ENCODE data around the gene PLEKHH3. TPM values are rescaled to one million over a fixed set of nuclear protein-coding genes. Genes with fewer than 3 reads are reported as not detected.
A peak's percentile ranks its signal among the peaks of the same experiment; 100 is the strongest.

Gene PLEKHH3, protein sequence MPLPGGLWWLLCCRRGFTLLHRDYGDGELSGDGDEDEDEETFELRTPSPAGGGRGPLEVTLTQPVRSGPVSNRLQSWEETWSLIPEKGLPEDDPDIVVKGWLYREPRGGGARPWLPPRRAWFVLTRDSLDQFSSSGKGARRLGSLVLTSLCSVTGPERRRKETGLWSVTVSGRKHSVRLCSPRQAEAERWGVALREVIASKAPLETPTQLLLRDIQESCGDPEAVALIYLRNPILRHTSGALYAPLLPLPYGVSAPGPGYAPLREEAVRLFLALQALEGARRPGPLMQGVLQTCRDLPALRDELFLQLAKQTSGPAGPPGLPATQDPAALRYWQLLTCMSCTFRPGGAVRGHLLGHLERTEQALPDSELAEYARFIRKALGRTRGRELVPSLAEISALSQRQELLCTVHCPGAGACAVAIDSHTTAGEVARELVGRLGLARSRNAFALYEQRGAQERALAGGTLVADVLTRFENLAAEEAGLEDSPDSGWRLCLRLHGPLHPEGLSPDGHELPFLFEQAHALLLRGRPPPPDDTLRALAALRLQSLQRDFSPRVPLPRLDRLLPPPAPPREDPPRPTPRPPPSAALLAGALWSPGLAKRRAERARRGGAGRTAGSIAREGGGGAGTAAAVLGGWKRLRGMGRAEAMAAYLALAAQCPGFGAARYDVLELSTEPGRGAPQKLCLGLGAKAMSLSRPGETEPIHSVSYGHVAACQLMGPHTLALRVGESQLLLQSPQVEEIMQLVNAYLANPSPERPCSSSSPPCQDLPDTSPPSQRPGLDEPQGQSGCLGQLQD
- 10 to 100 TPM; 41.0 to 55.8 (median 55.1) TPM for total RNA-seq

DNA sequence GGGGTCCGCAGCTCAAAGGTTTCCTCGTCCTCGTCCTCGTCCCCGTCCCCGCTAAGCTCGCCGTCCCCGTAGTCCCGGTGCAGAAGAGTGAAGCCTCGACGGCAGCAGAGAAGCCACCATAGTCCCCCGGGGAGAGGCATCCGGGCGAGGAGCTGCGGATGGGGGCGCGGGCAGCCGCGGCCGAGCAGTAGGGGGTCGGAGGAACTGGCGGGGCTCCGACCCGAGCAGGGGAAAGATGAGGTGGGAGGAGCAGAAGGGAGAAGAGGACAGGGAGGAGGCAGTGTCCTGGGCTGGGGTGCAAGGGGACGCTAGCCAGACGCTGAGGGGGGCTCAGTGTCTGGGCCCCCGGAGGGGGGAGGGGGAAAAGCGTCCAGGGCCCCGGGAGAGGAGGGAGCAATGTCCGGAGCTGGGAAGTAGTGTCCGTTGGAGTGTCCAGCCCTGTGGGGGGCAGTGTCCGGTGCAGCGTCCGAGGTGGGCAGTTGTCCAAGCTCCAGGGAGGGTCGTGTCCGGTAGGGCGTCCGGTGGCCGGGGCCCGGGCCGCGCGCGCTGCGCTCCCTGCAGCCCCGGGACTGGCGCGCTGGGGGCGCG, at the start of gene PLEKHH3:
TSS of gene PLEKHH3 (minus strand) at position 571 of the 588 bp plus-strand sequence. CDS start at position 140, 431 bp downstream.
- H3K4me1 ChIP-seq, result peaks cover 53 to 91% (median 65%) of the 10 kb centered on the region in 3 donors
- H3K27me3 ChIP-seq, result peaks cover 0 to 28% (median 0%) of the 10 kb centered on the region in 4 donors
- peaks cover under 1 to 25% (median 14%) of the 10 kb centered on the region in 3 donors for H3K36me3 ChIP-seq
- TF ChIP-seq, protein P1, sequence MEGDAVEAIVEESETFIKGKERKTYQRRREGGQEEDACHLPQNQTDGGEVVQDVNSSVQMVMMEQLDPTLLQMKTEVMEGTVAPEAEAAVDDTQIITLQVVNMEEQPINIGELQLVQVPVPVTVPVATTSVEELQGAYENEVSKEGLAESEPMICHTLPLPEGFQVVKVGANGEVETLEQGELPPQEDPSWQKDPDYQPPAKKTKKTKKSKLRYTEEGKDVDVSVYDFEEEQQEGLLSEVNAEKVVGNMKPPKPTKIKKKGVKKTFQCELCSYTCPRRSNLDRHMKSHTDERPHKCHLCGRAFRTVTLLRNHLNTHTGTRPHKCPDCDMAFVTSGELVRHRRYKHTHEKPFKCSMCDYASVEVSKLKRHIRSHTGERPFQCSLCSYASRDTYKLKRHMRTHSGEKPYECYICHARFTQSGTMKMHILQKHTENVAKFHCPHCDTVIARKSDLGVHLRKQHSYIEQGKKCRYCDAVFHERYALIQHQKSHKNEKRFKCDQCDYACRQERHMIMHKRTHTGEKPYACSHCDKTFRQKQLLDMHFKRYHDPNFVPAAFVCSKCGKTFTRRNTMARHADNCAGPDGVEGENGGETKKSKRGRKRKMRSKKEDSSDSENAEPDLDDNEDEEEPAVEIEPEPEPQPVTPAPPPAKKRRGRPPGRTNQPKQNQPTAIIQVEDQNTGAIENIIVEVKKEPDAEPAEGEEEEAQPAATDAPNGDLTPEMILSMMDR (IDR thresholded peaks at IDR 0.05), result peak in 1 of 6 experiments; percentile 11
- peak in 3 of 4 donors; percentile 59 to 92 (median 59) for TF ChIP-seq POLR2A (IDR thresholded peaks at IDR 0.05)
- no peaks in the 10 kb centered on the region for H3K9me3 ChIP-seq
- H3K27ac ChIP-seq, result peak within 1 kb of the TSS; percentile 98 to 99 (median 98)
- H3K4me3 ChIP-seq, result peak within 1 kb of the TSS; percentile 83 to 97 (median 94)
- DNase-seq, result no peak
- intact Hi-C loops (cut with DNase I), result no loop called here
- 0% methylated on average over 4 to 15 of the region's 51 CpGs for WGBS, 2 donors

DNA sequence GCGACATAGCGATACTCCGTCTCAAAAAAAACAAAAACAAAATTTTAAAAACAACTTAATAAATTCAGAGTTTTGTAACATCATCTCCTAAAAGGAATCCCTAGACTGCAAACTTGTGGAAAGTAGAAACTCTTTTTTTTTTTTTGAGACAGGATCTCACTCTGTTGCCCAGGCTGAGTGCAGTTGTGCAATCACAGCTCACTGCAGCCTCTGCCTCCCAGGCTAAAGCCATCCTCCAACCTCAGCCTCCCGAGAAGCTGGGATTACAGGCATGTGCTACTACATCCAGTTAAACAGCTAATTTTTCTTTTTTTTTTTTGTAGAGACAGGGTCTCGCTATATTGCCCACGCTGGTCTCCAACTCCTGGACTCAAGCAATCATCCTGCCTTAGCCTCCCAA, 48.3 kb upstream of the PLEKHH3 start:
- H3K36me3 ChIP-seq, result peaks cover 0 to 99% (median 54%) of the 10 kb centered on the region in 3 donors
- H3K4me3 ChIP-seq, result no peak overlapping the region
- TF ChIP-seq, protein P1 (IDR thresholded peaks at IDR 0.05), result no peak
- TF ChIP-seq POLR2A (IDR thresholded peaks at IDR 0.05), result no peak
- no peaks in the 10 kb centered on the region for H3K27me3 ChIP-seq
- no peak overlapping the region for H3K27ac ChIP-seq
- intact Hi-C loops (cut with DNase I), result no loop called here
- H3K9me3 ChIP-seq, result no peaks in the 10 kb centered on the region
- no peak for DNase-seq
- 90 to 97% methylated on average over 6 of the region's 6 CpGs for WGBS, 2 donors
- no peaks in the 10 kb centered on the region for H3K4me1 ChIP-seq

DNA sequence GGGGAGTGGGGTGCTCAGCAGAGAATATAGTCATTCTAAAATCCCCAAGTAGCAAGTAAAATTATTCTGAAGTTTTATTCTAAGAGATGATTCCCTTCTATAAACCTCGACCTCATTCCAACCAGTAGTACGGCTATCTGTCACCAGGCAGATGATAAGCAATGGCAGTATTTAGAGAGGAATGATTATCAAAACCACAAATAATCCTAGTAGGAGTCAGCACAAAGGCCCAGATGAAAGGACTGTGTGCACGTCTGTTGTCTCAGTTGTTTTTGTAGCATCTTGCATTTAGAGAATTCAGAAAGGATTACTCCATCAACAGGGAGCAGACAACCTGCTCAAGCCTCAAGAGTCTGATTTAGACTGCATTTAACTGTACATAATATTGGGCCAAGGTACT, 46.8 kb upstream of the PLEKHH3 start:
- H3K36me3 ChIP-seq, result peaks cover 4 to 99% (median 59%) of the 10 kb centered on the region in 3 donors
- TF ChIP-seq POLR2A (IDR thresholded peaks at IDR 0.05), result no peak
- TF ChIP-seq, protein P1 (IDR thresholded peaks at IDR 0.05), result no peak
- no peak for DNase-seq
- no peak overlapping the region for H3K27ac ChIP-seq
- intact Hi-C loops (cut with DNase I), result loop anchor here (5.0 kb wide), 1 partner anchor 39 kb away; the partner anchor contains the start of gene RAMP2
- H3K27me3 ChIP-seq, result no peaks in the 10 kb centered on the region
- 76 to 93% methylated on average over 3 of the region's 3 CpGs for WGBS, 2 donors
- H3K4me1 ChIP-seq, result no peaks in the 10 kb centered on the region
- no peak overlapping the region for H3K4me3 ChIP-seq
- no peaks in the 10 kb centered on the region for H3K9me3 ChIP-seq

DNA sequence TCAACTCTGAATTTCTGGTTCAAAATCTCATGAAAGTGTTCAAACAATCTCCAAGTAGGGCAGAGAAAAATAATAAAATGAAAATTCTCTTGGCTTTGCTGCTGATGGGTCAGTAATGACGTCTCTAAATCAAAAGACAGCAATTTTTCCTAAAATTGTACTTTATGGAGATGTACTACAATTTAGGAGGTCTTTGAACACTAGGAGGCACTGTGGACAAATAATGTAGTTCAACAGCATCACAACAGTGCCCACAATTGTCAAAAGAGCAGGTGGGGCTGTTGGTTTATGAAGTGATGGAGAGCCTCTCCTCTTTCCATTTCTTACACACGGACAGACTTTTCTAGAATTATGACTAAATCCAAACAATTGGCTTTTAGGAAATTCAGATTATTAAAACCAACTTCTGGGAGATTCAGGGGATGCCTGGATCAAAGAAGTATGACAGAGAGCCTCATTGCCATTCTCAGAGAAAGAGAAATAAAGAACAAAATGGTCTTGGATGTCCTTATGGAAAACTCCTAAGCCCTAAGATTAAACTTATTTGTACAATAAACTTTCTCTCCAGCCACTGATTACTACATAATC, 44.3 kb upstream of the PLEKHH3 start:
- H3K27me3 ChIP-seq, result no peaks in the 10 kb centered on the region
- peaks cover 17 to 99% (median 57%) of the 10 kb centered on the region in 3 donors for H3K36me3 ChIP-seq
- TF ChIP-seq, protein P1 (IDR thresholded peaks at IDR 0.05), result peak; percentile 59 to 76 (median 68)
- TF ChIP-seq POLR2A (IDR thresholded peaks at IDR 0.05), result no peak
- DNase-seq, result no peak
- intact Hi-C loops (cut with DNase I), result loop anchor here (5.0 kb wide), 1 partner anchor 41 kb away; the partner anchor contains the start of gene RAMP2
- H3K27ac ChIP-seq, result no peak overlapping the region
- no peaks in the 10 kb centered on the region for H3K9me3 ChIP-seq
- H3K4me3 ChIP-seq, result no peak overlapping the region
- H3K4me1 ChIP-seq, result no peaks in the 10 kb centered on the region
- WGBS, 2 donors, result 9 to 10% methylated on average over 2 of the region's 2 CpGs

Data from esophagus squamous epithelium (tissue), 5 donors.